Measurements from ENCODE around the gene CNTN6. TPM values are rescaled to one million over a fixed set of nuclear protein-coding genes. Genes with fewer than 3 reads are reported as not detected.
A peak's percentile ranks its signal among the peaks of the same experiment; 100 is the strongest.

The CNTN6 gene
- total and polyA plus RNA-seq, 2 experiments from 2014 or later = 0.21 TPM; not detected in 1

DNA sequence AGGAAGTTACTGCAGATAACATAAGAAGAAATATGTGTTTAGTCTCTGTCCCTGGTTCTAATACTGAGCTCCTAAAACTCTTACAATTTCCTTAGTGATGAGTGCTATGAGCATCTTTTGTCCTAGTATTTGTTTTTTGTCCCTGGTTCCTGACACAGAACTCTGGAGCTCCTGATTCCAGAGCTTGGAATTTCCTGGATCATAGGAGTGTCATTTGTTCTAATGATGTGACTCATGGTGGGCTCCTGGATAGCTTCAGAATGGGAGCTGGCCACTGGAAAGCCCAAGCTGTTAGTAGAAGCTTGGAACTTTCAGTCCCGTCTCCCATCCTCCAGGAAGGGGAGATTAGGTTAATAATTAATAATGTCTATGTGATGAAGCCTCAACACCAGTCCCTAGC, 98.2 kb downstream of the CNTN6 start:
- Histone ChIP-seq H3K27ac (no peak overlapping the region), H3K36me3 (no peaks in the 10 kb centered on the region), H3K27me3 (peaks cover 100% of the 10 kb centered on the region), H3K4me1 (ENCODE audit: low read depth) (no peaks in the 10 kb centered on the region), H3K4me3 (no peak overlapping the region), H3K9me3 (ENCODE audit: low read depth) (no peaks in the 10 kb centered on the region)
- DNase-seq (ENCODE audit: low read depth in 1 of 2, low spot score in 1 of 2) = no peak
- no peak for TF ChIP-seq CTCF (IDR thresholded peaks at IDR 0.05; ENCODE audit: low read depth, low read length)

DNA sequence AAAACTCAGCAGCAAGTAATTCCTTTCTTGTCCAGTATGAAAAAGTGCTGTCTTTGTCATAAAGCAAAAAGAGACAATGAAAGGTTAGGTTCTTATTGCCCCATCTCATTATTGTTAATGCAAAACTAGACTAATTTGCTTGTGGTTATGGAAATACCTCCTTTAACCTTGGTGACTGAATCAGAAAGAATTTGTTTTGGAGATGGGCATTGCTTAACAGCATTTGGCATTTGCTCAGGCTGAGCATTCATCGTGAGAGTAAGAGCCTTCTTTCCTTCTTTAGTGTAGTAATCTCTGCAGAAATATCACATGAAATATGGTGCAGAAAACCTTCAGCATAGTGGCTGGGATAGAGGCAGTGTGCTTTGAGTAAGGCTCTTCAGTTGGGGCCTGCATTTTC, 103.1 kb downstream of the CNTN6 start:
- Histone ChIP-seq H3K27ac (no peak overlapping the region), H3K4me1 (ENCODE audit: low read depth) (no peaks in the 10 kb centered on the region), H3K36me3 (no peaks in the 10 kb centered on the region), H3K4me3 (no peak overlapping the region), H3K9me3 (ENCODE audit: low read depth) (no peaks in the 10 kb centered on the region), H3K27me3 (peaks cover 87% of the 10 kb centered on the region)
- no peak for TF ChIP-seq CTCF (IDR thresholded peaks at IDR 0.05; ENCODE audit: low read depth, low read length)
- peak in 1 of 2 donors; percentile 80 for DNase-seq (ENCODE audit: low read depth in 1 of 2, low spot score in 1 of 2)

GRCh38 chr3:1197051-1197450, 104.2 kb downstream of the CNTN6 start:
- DNase-seq (ENCODE audit: low read depth in 1 of 2, low spot score in 1 of 2) = no peak
- Histone ChIP-seq H3K4me3 (no peak overlapping the region), H3K27ac (no peak overlapping the region), H3K9me3 (ENCODE audit: low read depth) (no peaks in the 10 kb centered on the region), H3K36me3 (no peaks in the 10 kb centered on the region), H3K27me3 (peaks cover 82% of the 10 kb centered on the region), H3K4me1 (ENCODE audit: low read depth) (no peaks in the 10 kb centered on the region)
- no peak for TF ChIP-seq CTCF (IDR thresholded peaks at IDR 0.05; ENCODE audit: low read depth, low read length)

DNA sequence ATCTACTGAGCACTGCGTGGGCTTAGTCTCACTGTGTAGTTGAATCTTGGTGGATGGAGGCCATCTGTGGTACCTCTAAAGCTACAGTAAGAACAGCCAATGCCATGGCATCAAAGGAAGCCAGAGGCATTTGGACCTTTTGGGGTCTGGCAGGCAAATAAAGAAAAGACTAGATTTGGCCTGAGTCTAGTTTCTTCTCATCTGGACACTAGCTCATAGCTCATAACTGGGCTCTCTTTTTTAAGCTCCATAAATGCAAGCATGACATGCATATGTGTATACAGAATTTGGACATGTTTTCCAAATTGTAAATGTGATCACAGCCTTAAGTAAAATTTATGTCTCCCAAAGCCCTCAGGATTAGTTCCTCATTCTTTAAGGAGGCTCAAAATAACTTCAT, 107.5 kb downstream of the CNTN6 start:
- H3K36me3 ChIP-seq = no peaks in the 10 kb centered on the region
- H3K4me1 ChIP-seq (ENCODE audit: low read depth) = no peaks in the 10 kb centered on the region
- no peaks in the 10 kb centered on the region for H3K9me3 ChIP-seq (ENCODE audit: low read depth)
- no peak for TF ChIP-seq CTCF (IDR thresholded peaks at IDR 0.05; ENCODE audit: low read depth, low read length)
- H3K27me3 ChIP-seq = peaks cover 78% of the 10 kb centered on the region
- DNase-seq (ENCODE audit: low read depth in 1 of 2, low spot score in 1 of 2) = no peak
- H3K27ac ChIP-seq = no peak overlapping the region
- no peak overlapping the region for H3K4me3 ChIP-seq

DNA sequence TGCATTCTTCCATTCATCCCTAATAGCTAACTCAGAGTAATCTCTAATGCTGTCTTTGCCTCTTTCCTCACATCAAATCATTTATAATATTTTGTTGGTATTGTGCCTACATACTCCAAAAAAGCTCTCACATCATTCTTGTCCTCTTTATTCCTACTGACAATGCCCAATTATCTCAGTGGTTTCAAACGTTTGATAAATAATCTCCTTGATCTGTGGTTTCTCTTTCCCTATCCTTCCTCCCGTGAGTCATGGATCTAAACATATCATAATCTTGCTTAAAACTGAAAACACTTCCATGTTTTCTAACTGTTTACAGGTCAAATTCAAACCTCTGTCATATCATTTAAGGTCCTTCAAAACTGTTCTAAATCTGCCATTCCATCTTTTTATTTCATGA, 115.1 kb downstream of the CNTN6 start:
- no peak overlapping the region for H3K27ac ChIP-seq
- H3K36me3 ChIP-seq = no peaks in the 10 kb centered on the region
- no peak for DNase-seq (ENCODE audit: low read depth in 1 of 2, low spot score in 1 of 2)
- H3K4me3 ChIP-seq = no peak overlapping the region
- TF ChIP-seq CTCF (IDR thresholded peaks at IDR 0.05; ENCODE audit: low read depth, low read length) = no peak
- no peaks in the 10 kb centered on the region for H3K4me1 ChIP-seq (ENCODE audit: low read depth)
- peaks cover 99% of the 10 kb centered on the region for H3K27me3 ChIP-seq
- no peaks in the 10 kb centered on the region for H3K9me3 ChIP-seq (ENCODE audit: low read depth)

GRCh38 chr3:1214933-1215332, 122.1 kb downstream of the CNTN6 start:
- peaks cover 87% of the 10 kb centered on the region for H3K27me3 ChIP-seq
- H3K36me3 ChIP-seq = no peaks in the 10 kb centered on the region
- H3K27ac ChIP-seq = no peak overlapping the region
- no peak overlapping the region for H3K4me3 ChIP-seq
- H3K4me1 ChIP-seq (ENCODE audit: low read depth) = no peaks in the 10 kb centered on the region
- no peak for DNase-seq (ENCODE audit: low read depth in 1 of 2, low spot score in 1 of 2)
- TF ChIP-seq CTCF (IDR thresholded peaks at IDR 0.05; ENCODE audit: low read depth, low read length) = no peak
- no peaks in the 10 kb centered on the region for H3K9me3 ChIP-seq (ENCODE audit: low read depth)
